ENCODE data around the gene NME7.
"Not testable (repeated sequence)": the region's sequence is repeated elsewhere in the genome, so short reads cannot be mapped to it uniquely, and the experiment has no call there.

The NME7 gene

GRCh38 chr1:169212088-169212487 lies 155.5 kb downstream of the NME7 start:
- DNase-seq, result no peak

- no peak for DNase-seq
These were observed 159.6 kb downstream of the NME7 start for GRCh38 chr1:169207797-169208520.

- no peak for DNase-seq
These were observed 163.4 kb downstream of the NME7 start for GRCh38 chr1:169204157-169204556.

- DNase-seq, result no peak
These were observed 164.6 kb downstream of the NME7 start for GRCh38 chr1:169202791-169203665.

GRCh38 chr1:169201084-169201619 lies 166.4 kb downstream of the NME7 start:
- no peak for DNase-seq

GRCh38 chr1:169200319-169200718 lies 167.3 kb downstream of the NME7 start:
- DNase-seq, result no peak

- no peak for DNase-seq
These were observed 171.0 kb downstream of the NME7 start for GRCh38 chr1:169196581-169196980.

- no peak for DNase-seq
These were observed 171.4 kb downstream of the NME7 start for GRCh38 chr1:169196161-169196560.

- no peak for DNase-seq
These were observed 174.3 kb downstream of the NME7 start for GRCh38 chr1:169193191-169193850.

GRCh38 chr1:169186106-169186505 lies 181.5 kb downstream of the NME7 start:
- no peak for DNase-seq

GRCh38 chr1:169184812-169185211 lies 182.8 kb downstream of the NME7 start:
- no peak for DNase-seq

GRCh38 chr1:169180174-169180573 lies 187.4 kb downstream of the NME7 start:
- no peak for DNase-seq

GRCh38 chr1:169179431-169179830 lies 188.2 kb downstream of the NME7 start:
- not testable (repeated sequence) for DNase-seq

GRCh38 chr1:169175461-169175860 lies 192.1 kb downstream of the NME7 start:
- DNase-seq, result no peak

GRCh38 chr1:169163059-169163458 lies 204.5 kb downstream of the NME7 start:
- no peak for DNase-seq

- DNase-seq, result no peak
These were observed 206.0 kb downstream of the NME7 start for GRCh38 chr1:169161496-169162194.

GRCh38 chr1:169160845-169161495 lies 206.6 kb downstream of the NME7 start:
- no peak for DNase-seq

GRCh38 chr1:169156580-169156979 lies 211.0 kb downstream of the NME7 start:
- no peak for DNase-seq

- DNase-seq, result no peak
These were observed 211.9 kb downstream of the NME7 start for GRCh38 chr1:169155675-169156074.

GRCh38 chr1:169151338-169151837 lies 216.2 kb downstream of the NME7 start:
- DNase-seq, result no peak

GRCh38 chr1:169150641-169151337 lies 216.8 kb downstream of the NME7 start:
- no peak for DNase-seq
